HCT116 (cell line): ENCODE data around the gene AGPAT3. TPM values are rescaled to one million over a fixed set of nuclear protein-coding genes. Genes with fewer than 3 reads are reported as not detected.

Experiments
- ATAC-seq: fragments of 200-7000 bp; cut with Tn5 transposase; 2 replicates; pipeline ENCODE4 v1.9.1; 2020; ENCODE audit warnings: mild to moderate bottlenecking, moderate library complexity
- BruUV-seq: library from RNA; stranded (reverse); fragments of 400-500 nt; replicated peaks from 2 replicates; lab custom pipeline; 2021; lab: Mats Ljungman, UMichigan
- CTCF ChIA-PET: fragments of 300-600 bp; sonication (Branson Sonifier 250); formaldehyde crosslinking; loops from one replicate; lab custom pipeline; 2021; ENCODE audit warnings: antibody characterized with exemption; lab: Charles Lee
- POLR2A ChIA-PET: fragments of 300-600, 350-600 bp; sonication (Branson Sonifier 250); formaldehyde crosslinking; loops from one replicate; lab custom pipeline; 2021; ENCODE audit warnings: antibody characterized with exemption; lab: Charles Lee
- RAD21 ChIA-PET, 2 experiments: fragments of 300-600 bp; sonication (Branson Sonifier 250); formaldehyde crosslinking; loops; one replicate each; lab custom pipeline; 2023; ENCODE audit warnings: low total read pairs in 2 of 2; ENCODE audit not compliant: uncharacterized antibody in 2 of 2, unreplicated experiment in 2 of 2, low non-redundant PET in 1 of 2; lab: Charles Lee
- DNase-seq: peaks from one replicate; pipeline ENCODE4 v3.0.0-alpha.2; 2010; ENCODE audit warnings: low read depth, low spot score
- H2AFZ ChIP-seq: fragments of 200-600 bp; shearing (Covaris generic), sonication (generic); 2 replicates; pipeline ENCODE4 v1.6.1; 2017; ENCODE audit warnings: low read depth, mixed run types, mixed read lengths, antibody characterized with exemption, low read length; ENCODE audit not compliant: poor library complexity, severe bottlenecking
- H3K27ac ChIP-seq: 2 replicates; pipeline ENCODE4 v1.5.1; 2012; ENCODE audit warnings: low read depth, low read length
- H3K27me3 ChIP-seq: fragments of 200-600 bp; sonication (generic); 2 replicates; pipeline ENCODE4 v1.6.1; 2016; ENCODE audit warnings: mixed run types, low read length, mixed read lengths; ENCODE audit not compliant: insufficient read depth
- H3K36me3 ChIP-seq, 2 experiments: fragments of 200-500 bp in 1 of 2; fragments of 200-600 bp in 1 of 2; sonication (Bioruptor generic) in 1 of 2; sonication (generic) in 1 of 2; 2 replicates each; pipeline versions ENCODE4 v1.5.1 to v1.6.1; 2014 to 2016; ENCODE audit warnings: low read length in 2 of 2, inconsistent platforms in 1 of 2, mixed read lengths in 1 of 2, mixed run types in 1 of 2; ENCODE audit not compliant: insufficient read depth in 2 of 2, control insufficient read depth in 1 of 2
- H3K4me1 ChIP-seq, 2 experiments: fragments of 200-600 bp in 1 of 2; sonication (generic) in 1 of 2; 2 replicates each; pipeline versions ENCODE4 v1.5.1 to v1.6.1; 2012 to 2017; ENCODE audit warnings: low read length in 2 of 2, inconsistent platforms in 1 of 2, mild to moderate bottlenecking in 1 of 2, mixed read lengths in 1 of 2, mixed run types in 1 of 2, moderate library complexity in 1 of 2; ENCODE audit not compliant: insufficient read depth in 2 of 2, control insufficient read depth in 1 of 2
- H3K4me2 ChIP-seq: fragments of 200-600 bp; sonication (generic); 2 replicates; pipeline ENCODE4 v1.6.1; 2017; ENCODE audit warnings: mixed run types, low read length, mixed read lengths
- H3K4me3 ChIP-seq, 2 experiments: fragments of 200-600 bp in 1 of 2; sonication (generic) in 1 of 2; replicated peaks in 1 of 2; 2 replicates each; pipeline ENCODE4 v1.5.1; 2011 to 2016; ENCODE audit warnings: low read length in 2 of 2, control low read depth in 1 of 2, low read depth in 1 of 2, mild to moderate bottlenecking in 1 of 2, mixed read lengths in 1 of 2, mixed run types in 1 of 2
- H3K79me2 ChIP-seq: fragments of 200-600 bp; sonication (generic); 2 replicates; pipeline ENCODE4 v1.6.1; 2017; ENCODE audit warnings: mild to moderate bottlenecking, mixed run types, low read length, moderate library complexity, mixed read lengths; ENCODE audit not compliant: insufficient read depth
- H3K9ac ChIP-seq: fragments of 200-600 bp; sonication (generic); 2 replicates; pipeline ENCODE4 v1.6.1; 2016; ENCODE audit warnings: low read length, mixed read lengths
- H3K9me2 ChIP-seq: fragments of 200-600 bp; sonication (generic), shearing (Covaris generic); 2 replicates; pipeline ENCODE4 v1.6.1; 2017; ENCODE audit warnings: mixed run types, mild to moderate bottlenecking, moderate library complexity; ENCODE audit not compliant: insufficient read depth
- H3K9me3 ChIP-seq, 2 experiments: fragments of 200-500 bp in 1 of 2; fragments of 200-600 bp in 1 of 2; sonication (Bioruptor generic) in 1 of 2; sonication (generic) in 1 of 2; 2 replicates each; pipeline ENCODE4 v1.6.1; 2014 to 2017; ENCODE audit warnings: low read length in 2 of 2, mixed read lengths in 2 of 2, inconsistent platforms in 1 of 2, low read depth in 1 of 2, mild to moderate bottlenecking in 1 of 2, mixed run types in 1 of 2, moderate library complexity in 1 of 2; ENCODE audit not compliant: control insufficient read depth in 1 of 2, insufficient read depth in 1 of 2
- H4K20me1 ChIP-seq: fragments of 200-600 bp; sonication (generic), shearing (Covaris generic); 2 replicates; pipeline ENCODE4 v1.6.1; 2017; ENCODE audit warnings: mixed run types, mild to moderate bottlenecking, moderate library complexity; ENCODE audit not compliant: insufficient read depth
- CBX3 ChIP-seq: IDR thresholded peaks from 2 replicates; pipeline ENCODE4 v1.6.1; 2012; ENCODE audit warnings: low read depth
- RAD21 ChIP-seq: IDR thresholded peaks from 2 replicates; pipeline ENCODE4 v1.6.1; 2012; ENCODE audit warnings: low read depth, mild to moderate bottlenecking
- YY1 ChIP-seq: IDR thresholded peaks from 2 replicates; pipeline ENCODE4 v1.6.1; 2011; ENCODE audit warnings: low read length, low read depth, moderate library complexity, mild to moderate bottlenecking; ENCODE audit not compliant: insufficient replicate concordance; ENCODE audit errors: extremely low read depth
- ZNF274 ChIP-seq: fragments of 200-500 bp; sonication (Bioruptor generic); IDR thresholded peaks from 2 replicates; pipeline ENCODE4 v1.6.1; 2014; ENCODE audit warnings: mild to moderate bottlenecking, low read depth, low read length, inconsistent platforms
- intact Hi-C: fragments of 100-400 bp; cut with micrococcal nuclease; formaldehyde crosslinking; loops from 2 replicates; pipeline ENCODE4 v1.10.0; 2022
- total RNA-seq: library from RNA; stranded (reverse); gene quantifications from one replicate; pipeline ENCODE4 v1.2.1, GENCODE V29; 2021; ENCODE audit not compliant: unreplicated experiment
- TF ChIP-seq, protein P1 (sequence below), 3 experiments: fragments of 200-600 bp in 1 of 3; sonication (generic) in 1 of 3; IDR thresholded peaks in 2 of 3; conservative IDR thresholded peaks in 1 of 3; 2 replicates each; pipeline ENCODE4 v1.5.1; 2012 to 2017; ENCODE audit warnings: low read depth in 2 of 3, low read length in 2 of 3, antibody characterized with exemption in 1 of 3, borderline replicate concordance in 1 of 3, control low read depth in 1 of 3, mild to moderate bottlenecking in 1 of 3, mixed read lengths in 1 of 3, mixed run types in 1 of 3, moderate library complexity in 1 of 3; ENCODE audit not compliant: insufficient read depth in 1 of 3
- TF ChIP-seq, protein P2 (sequence below): IDR thresholded peaks from 2 replicates; pipeline ENCODE4 v1.6.1; 2012

AGPAT3 gene
- total RNA-seq, 1 experiment from 2014 or later, result 54.1 TPM

DNA sequence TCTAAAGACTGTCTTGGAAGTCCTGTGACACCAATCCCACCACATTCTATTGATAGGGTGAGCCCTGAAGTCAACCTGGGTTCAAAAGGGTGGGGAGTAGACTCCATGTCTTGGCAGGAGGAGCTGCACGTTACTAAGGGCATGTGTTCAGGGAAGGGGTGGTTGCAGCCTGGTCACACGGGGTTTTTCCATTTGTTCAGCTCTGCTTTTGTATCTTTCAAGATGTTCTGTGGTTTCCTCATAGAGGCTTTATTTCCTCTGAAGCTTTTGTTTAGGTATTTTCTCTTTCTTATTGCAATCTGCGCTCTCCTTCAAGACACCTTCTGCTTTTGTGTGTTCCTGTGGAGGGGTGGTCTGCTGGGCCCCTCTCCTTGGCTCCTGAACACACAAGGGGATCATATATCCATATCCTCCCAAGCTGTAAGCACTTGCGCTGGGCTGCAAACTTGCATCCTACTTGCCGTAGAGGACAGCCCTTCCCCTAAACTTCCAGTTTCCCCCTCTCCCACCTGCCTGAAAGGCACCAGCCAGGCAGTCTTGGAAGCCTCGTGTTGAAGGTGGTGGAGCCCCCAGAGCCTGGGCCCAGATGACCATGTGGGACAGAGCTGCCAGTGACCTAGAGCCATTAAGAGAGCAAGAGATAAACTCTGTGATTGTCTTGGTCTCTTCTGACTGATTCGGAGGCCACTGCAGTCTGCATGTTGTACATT, 84.6 kb downstream of the AGPAT3 start (continued):
- TF ChIP-seq, protein P1, sequence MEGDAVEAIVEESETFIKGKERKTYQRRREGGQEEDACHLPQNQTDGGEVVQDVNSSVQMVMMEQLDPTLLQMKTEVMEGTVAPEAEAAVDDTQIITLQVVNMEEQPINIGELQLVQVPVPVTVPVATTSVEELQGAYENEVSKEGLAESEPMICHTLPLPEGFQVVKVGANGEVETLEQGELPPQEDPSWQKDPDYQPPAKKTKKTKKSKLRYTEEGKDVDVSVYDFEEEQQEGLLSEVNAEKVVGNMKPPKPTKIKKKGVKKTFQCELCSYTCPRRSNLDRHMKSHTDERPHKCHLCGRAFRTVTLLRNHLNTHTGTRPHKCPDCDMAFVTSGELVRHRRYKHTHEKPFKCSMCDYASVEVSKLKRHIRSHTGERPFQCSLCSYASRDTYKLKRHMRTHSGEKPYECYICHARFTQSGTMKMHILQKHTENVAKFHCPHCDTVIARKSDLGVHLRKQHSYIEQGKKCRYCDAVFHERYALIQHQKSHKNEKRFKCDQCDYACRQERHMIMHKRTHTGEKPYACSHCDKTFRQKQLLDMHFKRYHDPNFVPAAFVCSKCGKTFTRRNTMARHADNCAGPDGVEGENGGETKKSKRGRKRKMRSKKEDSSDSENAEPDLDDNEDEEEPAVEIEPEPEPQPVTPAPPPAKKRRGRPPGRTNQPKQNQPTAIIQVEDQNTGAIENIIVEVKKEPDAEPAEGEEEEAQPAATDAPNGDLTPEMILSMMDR (IDR thresholded peaks at IDR 0.05 in 2 of 3, conservative IDR thresholded peaks at IDR 0.05 in 1 of 3; ENCODE audit: borderline replicate concordance in 1 of 3, insufficient read depth in 1 of 3, low read depth in 2 of 3, low read length in 2 of 3), result no peak
- no peak for TF ChIP-seq CBX3
- no peak for TF ChIP-seq YY1
- no peak for TF ChIP-seq RAD21
- TF ChIP-seq ZNF274, result no peak
- TF ChIP-seq, all 23 proteins: peak for 0

DNA sequence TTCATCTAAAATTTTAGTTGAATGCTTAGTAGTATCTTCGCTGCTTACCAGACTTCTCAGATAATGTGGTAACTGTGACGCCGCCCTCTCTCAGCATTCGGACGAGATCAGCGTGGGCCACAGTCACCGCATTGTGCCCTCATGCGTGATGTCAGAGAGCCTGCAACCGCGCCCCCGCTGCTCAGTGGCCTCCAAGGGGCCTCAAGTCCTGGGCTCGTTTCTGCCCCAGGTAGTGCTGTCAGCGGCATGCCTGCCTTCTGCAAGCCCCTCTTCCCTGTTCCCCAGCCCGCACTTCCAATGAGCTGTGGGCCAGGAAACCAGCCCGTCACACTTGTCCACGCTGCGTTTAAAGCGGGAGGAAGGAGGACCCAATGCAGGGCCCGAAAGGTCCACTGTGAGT, 85.5 kb downstream of the AGPAT3 start:
- DNase-seq (no peak), ATAC-seq (no peak)
- POLR2A ChIA-PET, result no interaction called here
- no peak overlapping the region for H3K4me2 ChIP-seq
- no peaks in the 10 kb centered on the region for H3K27me3 ChIP-seq
- no peaks in the 10 kb centered on the region for H3K9me3 ChIP-seq
- TF ChIP-seq YY1, result no peak
- no peak for TF ChIP-seq ZNF274
- TF ChIP-seq, protein P2, sequence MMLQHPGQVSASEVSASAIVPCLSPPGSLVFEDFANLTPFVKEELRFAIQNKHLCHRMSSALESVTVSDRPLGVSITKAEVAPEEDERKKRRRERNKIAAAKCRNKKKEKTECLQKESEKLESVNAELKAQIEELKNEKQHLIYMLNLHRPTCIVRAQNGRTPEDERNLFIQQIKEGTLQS, result no peak
- TF ChIP-seq, all 23 proteins: peak for 0
- no TSS peak for BruUV-seq
- ChIA-PET RAD21 (no interaction called here), CTCF (no interaction called here)
- no peak overlapping the region for H3K9ac ChIP-seq
- no peaks in the 10 kb centered on the region for H4K20me1 ChIP-seq
- no peaks in the 10 kb centered on the region for H3K36me3 ChIP-seq
- no peaks in the 10 kb centered on the region for H3K79me2 ChIP-seq
- H2AFZ ChIP-seq, result no peak overlapping the region
- intact Hi-C loops, result no loop called here
- H3K27ac ChIP-seq, result no peak overlapping the region
- H3K9me2 ChIP-seq, result no peaks in the 10 kb centered on the region
- H3K4me1 ChIP-seq, result no peaks in the 10 kb centered on the region
- H3K4me3 ChIP-seq, result no peak overlapping the region
